SK-N-SH (cell line): Measurements from ENCODE around the gene TMEM171. TPM values are rescaled to one million over a fixed set of nuclear protein-coding genes. Genes with fewer than 3 reads are reported as not detected.

Experiments
- CTCF ChIA-PET: fragments of 300-600, 350-600 bp; formaldehyde crosslinking; extraction: SDS; loops from one replicate; lab custom pipeline; 2021; lab: Yijun Ruan, JAX
- POLR2A ChIA-PET: fragments of 350-600 bp; sonication (Branson Sonifier 250); formaldehyde crosslinking; extraction: SDS; loops from one replicate; lab custom pipeline; 2020; ENCODE audit warnings: antibody characterized with exemption, inconsistent platforms; lab: Yijun Ruan, JAX
- DNase-seq: peaks from one replicate; pipeline ENCODE4 v3.0.0; 2012
- H2AFZ ChIP-seq: fragments of 200-600 bp; sonication (generic); 2 replicates; pipeline ENCODE4 v1.8.1; 2016; ENCODE audit warnings: antibody characterized with exemption, mild to moderate bottlenecking, low read depth
- H3F3A ChIP-seq: fragments of 200-600 bp; sonication (generic); replicated peaks from 2 replicates; pipeline ENCODE3; 2016; ENCODE audit warnings: antibody characterized with exemption, mild to moderate bottlenecking; ENCODE audit not compliant: insufficient read depth
- H3K27ac ChIP-seq, 2 experiments: fragments of 200-500 bp in 1 of 2; fragments of 200-600 bp in 1 of 2; sonication (Bioruptor generic) in 1 of 2; sonication (generic), shearing (Covaris generic) in 1 of 2; 2 replicates each; pipeline versions ENCODE4 v1.5.1 to v1.6.1; 2014 to 2016; ENCODE audit warnings: low read depth in 2 of 2, inconsistent platforms in 1 of 2, low read length in 1 of 2, mild to moderate bottlenecking in 1 of 2, mixed read lengths in 1 of 2
- H3K27me3 ChIP-seq: fragments of 200-600 bp; sonication (generic), shearing (Covaris generic); 2 replicates; pipeline ENCODE4 v1.6.1; 2016; ENCODE audit warnings: mixed run types; ENCODE audit not compliant: insufficient read depth
- H3K36me3 ChIP-seq, 2 experiments: fragments of 200-500 bp in 1 of 2; fragments of 200-600 bp in 1 of 2; sonication (Bioruptor generic) in 1 of 2; sonication (generic) in 1 of 2; replicated peaks in 1 of 2; 2 replicates each; pipeline versions ENCODE3 to v1.5.1; 2014 to 2016; ENCODE audit warnings: low read length in 1 of 2, mild to moderate bottlenecking in 1 of 2; ENCODE audit not compliant: insufficient read depth in 2 of 2, control insufficient read depth in 1 of 2
- H3K4me1 ChIP-seq, 2 experiments: fragments of 200-500 bp in 1 of 2; fragments of 200-600 bp in 1 of 2; sonication (Bioruptor generic) in 1 of 2; sonication (generic), shearing (Covaris generic) in 1 of 2; 2 replicates each; pipeline versions ENCODE4 v1.5.1 to v1.6.1; 2014 to 2016; ENCODE audit warnings: low read depth in 1 of 2, low read length in 1 of 2, mixed run types in 1 of 2; ENCODE audit not compliant: insufficient read depth in 2 of 2, control insufficient read depth in 1 of 2
- H3K4me2 ChIP-seq: fragments of 200-600 bp; sonication (generic), shearing (Covaris generic); 2 replicates; pipeline ENCODE4 v1.6.1; 2017; ENCODE audit warnings: mixed run types
- H3K4me3 ChIP-seq, 2 experiments: fragments of 200-500 bp in 1 of 2; fragments of 200-600 bp in 1 of 2; sonication (Bioruptor generic) in 1 of 2; sonication (generic), shearing (Covaris generic) in 1 of 2; 2 replicates each; pipeline versions ENCODE4 v1.5.1 to v1.8.1; 2014 to 2016; ENCODE audit warnings: low read depth in 2 of 2, inconsistent platforms in 1 of 2, low read length in 1 of 2, mild to moderate bottlenecking in 1 of 2, mixed read lengths in 1 of 2, moderate library complexity in 1 of 2
- H3K79me2 ChIP-seq: fragments of 200-600 bp; sonication (generic); 2 replicates; pipeline ENCODE4 v1.8.1; 2017; ENCODE audit warnings: mild to moderate bottlenecking; ENCODE audit not compliant: insufficient read depth
- H3K9ac ChIP-seq: fragments of 200-600 bp; sonication (generic); 2 replicates; pipeline ENCODE4 v1.6.1; 2017; ENCODE audit warnings: mixed run types
- H3K9me2 ChIP-seq: fragments of 200-600 bp; sonication (generic); 2 replicates; pipeline ENCODE4 v1.6.1; 2017; ENCODE audit warnings: mixed run types
- H3K9me3 ChIP-seq: fragments of 200-600 bp; sonication (generic); 2 replicates; pipeline ENCODE4 v1.6.1; 2017; ENCODE audit warnings: mixed run types, mild to moderate bottlenecking, moderate library complexity
- H4K20me1 ChIP-seq: fragments of 200-600 bp; sonication (generic); 2 replicates; pipeline ENCODE4 v1.6.1; 2017; ENCODE audit warnings: mild to moderate bottlenecking, mixed run types; ENCODE audit not compliant: insufficient read depth
- CHD2 ChIP-seq: fragments of 150-350 bp; IDR thresholded peaks from 2 replicates; pipeline ENCODE4 v1.6.1; 2018; ENCODE audit warnings: low read length; ENCODE audit not compliant: partially characterized antibody
- CTCF ChIP-seq: fragments of 200-600 bp; sonication (generic); IDR thresholded peaks from 2 replicates; pipeline ENCODE4 v1.6.1; 2017; ENCODE audit warnings: antibody characterized with exemption, mild to moderate bottlenecking, moderate library complexity
- ELF1 ChIP-seq: IDR thresholded peaks from 2 replicates; pipeline ENCODE4 v1.4.0; 2012
- EP300 ChIP-seq, 2 experiments: IDR thresholded peaks; 2 replicates each; pipeline versions ENCODE4 v1.4.0 to v1.6.1; 2012; ENCODE audit warnings: borderline replicate concordance in 1 of 2, low read depth in 1 of 2, low read length in 1 of 2
- FOSL2 ChIP-seq: IDR thresholded peaks from 2 replicates; pipeline ENCODE4 v1.4.0; 2012; ENCODE audit warnings: low read depth, mild to moderate bottlenecking, moderate library complexity, borderline replicate concordance
- FOXM1 ChIP-seq: IDR thresholded peaks from 2 replicates; pipeline ENCODE4 v1.4.0; 2012; ENCODE audit warnings: low read depth, mild to moderate bottlenecking
- GABPA ChIP-seq: IDR thresholded peaks from 2 replicates; pipeline ENCODE4 v1.4.0; 2012; ENCODE audit warnings: low read depth, mild to moderate bottlenecking
- IRF3 ChIP-seq: fragments of 150-350 bp; IDR thresholded peaks from 2 replicates; pipeline ENCODE4 v1.6.1; 2016; ENCODE audit warnings: mild to moderate bottlenecking, low read depth, low read length
- MEF2A ChIP-seq: IDR thresholded peaks from 2 replicates; pipeline ENCODE4 v1.4.0; 2012; ENCODE audit warnings: low read depth, borderline replicate concordance
- MXI1 ChIP-seq: IDR thresholded peaks from 2 replicates; pipeline ENCODE4 v1.6.1; 2012; ENCODE audit warnings: mild to moderate bottlenecking, low read depth, low read length, improper control_type of control experiment
- RAD21 ChIP-seq: IDR thresholded peaks from 2 replicates; pipeline ENCODE4 v1.6.1; 2012; ENCODE audit warnings: mild to moderate bottlenecking, low read length
- RCOR1 ChIP-seq: fragments of 150-350 bp; IDR thresholded peaks from 2 replicates; pipeline ENCODE4 v1.6.1; 2017; ENCODE audit warnings: antibody characterized with exemption, low read length
- REST ChIP-seq: IDR thresholded peaks from 2 replicates; pipeline ENCODE4 v1.6.1; 2012; ENCODE audit warnings: mild to moderate bottlenecking, low read depth, low read length, moderate library complexity
- RFX5 ChIP-seq: IDR thresholded peaks from 2 replicates; pipeline ENCODE4 v1.6.1; 2012; ENCODE audit warnings: mild to moderate bottlenecking, improper control_type of control experiment, low read length
- SIN3A ChIP-seq: IDR thresholded peaks from 2 replicates; pipeline ENCODE4 v1.6.1; 2012; ENCODE audit warnings: low read depth, mild to moderate bottlenecking, low read length, moderate library complexity, borderline replicate concordance
- SMC3 ChIP-seq: IDR thresholded peaks from 2 replicates; pipeline ENCODE4 v1.6.1; 2012; ENCODE audit warnings: low read depth, low read length, improper control_type of control experiment
- TCF12 ChIP-seq: IDR thresholded peaks from 2 replicates; pipeline ENCODE4 v1.4.0; 2012
- TEAD4 ChIP-seq: IDR thresholded peaks from 2 replicates; pipeline ENCODE4 v1.4.0; 2012; ENCODE audit warnings: mild to moderate bottlenecking, borderline replicate concordance; ENCODE audit not compliant: insufficient read depth
- USF2 ChIP-seq: fragments of 150-350 bp; IDR thresholded peaks from 2 replicates; pipeline ENCODE4 v1.6.1; 2017; ENCODE audit warnings: antibody characterized with exemption, low read length, low read depth, borderline replicate concordance
- YY1 ChIP-seq: IDR thresholded peaks from 2 replicates; pipeline ENCODE4 v1.4.0; 2012; ENCODE audit warnings: low read depth, mild to moderate bottlenecking
- WGBS: methylation state at CpG from one replicate; pipeline ENCODE4 v1.1.6; 2017; ENCODE audit warnings: low lambda C conversion rate; 5-methylcytosine and 5-hydroxymethylcytosine counted together
- polyA plus RNA-seq, 3 experiments: library from polyadenylated mRNA; depleted of rRNA; stranded (reverse); fragments of >200 nt; gene quantifications; 2 replicates each; pipeline ENCODE4 v1.2.3, GENCODE V29; 2012

The TMEM171 gene
- polyA plus RNA-seq, 1 of the 3 experiments (the other 2 are of a cell fraction): 7.6 TPM

- no peaks in the 10 kb centered on the region for H3K79me2 ChIP-seq
- no peaks in the 10 kb centered on the region for H3K36me3 ChIP-seq
- H3K9me3 ChIP-seq: no peaks in the 10 kb centered on the region
- H2AFZ ChIP-seq: no peak overlapping the region
- no peak overlapping the region for H3K4me2 ChIP-seq
- no peaks in the 10 kb centered on the region for H3F3A ChIP-seq
- no peaks in the 10 kb centered on the region for H3K9me2 ChIP-seq
- ChIA-PET CTCF (interaction anchor here (2.4 kb wide), 1 partner anchor 42 kb away, joined by 6 read pairs; no protein-coding TSS in a partner anchor), POLR2A (no interaction called here)
- DNase-seq: no peak
- WGBS: 44% methylated on average over 8 of the region's 8 CpGs
- H3K27me3 ChIP-seq: no peaks in the 10 kb centered on the region; the same call in 1 of the 2 replicates
- H3K27ac ChIP-seq: no peak overlapping the region
- TF ChIP-seq IRF3 (no peak), YY1 (no peak), SIN3A (no peak), RCOR1 (no peak), RFX5 (no peak), TCF12 (no peak), CTCF (no peak), FOXM1 (no peak), CHD2 (no peak), USF2 (no peak), REST (no peak), TEAD4 (no peak), ELF1 (no peak), RAD21 (no peak), MEF2A (no peak), EP300 (IDR thresholded peaks at IDR 0.05; ENCODE audit: borderline replicate concordance in 1 of 2, low read depth in 1 of 2, low read length in 1 of 2) (no peak), GABPA (no peak), MXI1 (no peak), SMC3 (no peak), FOSL2 (no peak)
- no peaks in the 10 kb centered on the region for H3K4me1 ChIP-seq
- H3K4me3 ChIP-seq: no peak overlapping the region
- H4K20me1 ChIP-seq: no peaks in the 10 kb centered on the region
- H3K9ac ChIP-seq: no peak overlapping the region
Measured at GRCh38 chr5:73174100-73174815, 53.9 kb downstream of the TMEM171 start.
